ENCODE measurements around the gene RIOK2.
"Not testable (repeated sequence)": the region's sequence is repeated elsewhere in the genome, so short reads cannot be mapped to it uniquely, and the experiment has no call there.

Gene RIOK2

GRCh38 chr5:97167435-97167834 lies 15.6 kb downstream of the RIOK2 start:
- no peak for DNase-seq (ENCODE audit: low read depth)

GRCh38 chr5:97165726-97166125 lies 17.3 kb downstream of the RIOK2 start:
- no peak for DNase-seq (ENCODE audit: low read depth)

- no peak for DNase-seq (ENCODE audit: low read depth)
Observed at GRCh38 chr5:97164846-97165245, 18.2 kb downstream of the RIOK2 start.

- no peak for DNase-seq (ENCODE audit: low read depth)
Observed at GRCh38 chr5:97163790-97164285, 19.2 kb downstream of the RIOK2 start.

GRCh38 chr5:97163360-97163764 lies 19.7 kb downstream of the RIOK2 start:
- DNase-seq (ENCODE audit: low read depth) = no peak

- DNase-seq (ENCODE audit: low read depth) = no peak
Observed at GRCh38 chr5:97162045-97162444, 21.0 kb downstream of the RIOK2 start.

GRCh38 chr5:97157689-97158088 lies 25.4 kb downstream of the RIOK2 start:
- no peak for DNase-seq (ENCODE audit: low read depth)

GRCh38 chr5:97151370-97151769 lies 31.7 kb downstream of the RIOK2 start:
- DNase-seq (ENCODE audit: low read depth) = no peak

GRCh38 chr5:97150401-97150800 lies 32.6 kb downstream of the RIOK2 start:
- no peak for DNase-seq (ENCODE audit: low read depth)

GRCh38 chr5:97149709-97150108 lies 33.3 kb downstream of the RIOK2 start:
- no peak for DNase-seq (ENCODE audit: low read depth)

GRCh38 chr5:97148288-97148687 lies 34.8 kb downstream of the RIOK2 start:
- no peak for DNase-seq (ENCODE audit: low read depth)

- no peak for DNase-seq (ENCODE audit: low read depth)
Observed at GRCh38 chr5:97143704-97144103, 39.3 kb downstream of the RIOK2 start.

- DNase-seq (ENCODE audit: low read depth) = no peak
Observed at GRCh38 chr5:97142521-97143254, 40.4 kb downstream of the RIOK2 start, which contains the start of gene LIX1. TSS of gene LIX1 (minus strand) at chr5:97142611. CDS start at chr5:97142576, 35 bp downstream.

- DNase-seq (ENCODE audit: low read depth) = no peak
Observed at GRCh38 chr5:97141539-97141938, 41.5 kb downstream of the RIOK2 start.

- DNase-seq (ENCODE audit: low read depth) = no peak
Observed at GRCh38 chr5:97141031-97141430, 42.0 kb downstream of the RIOK2 start.

- not testable (repeated sequence) for DNase-seq (ENCODE audit: low read depth)
Observed at GRCh38 chr5:97140250-97140649, 42.8 kb downstream of the RIOK2 start.

- DNase-seq (ENCODE audit: low read depth) = no peak
Observed at GRCh38 chr5:97136475-97136874, 46.6 kb downstream of the RIOK2 start.

- DNase-seq (ENCODE audit: low read depth) = no peak
Observed at GRCh38 chr5:97135868-97136267, 47.2 kb downstream of the RIOK2 start.

GRCh38 chr5:97134634-97135033 lies 48.4 kb downstream of the RIOK2 start:
- no peak for DNase-seq (ENCODE audit: low read depth)

GRCh38 chr5:97133101-97133500 lies 49.9 kb downstream of the RIOK2 start:
- no peak for DNase-seq (ENCODE audit: low read depth)

GRCh38 chr5:97131921-97132320 lies 51.1 kb downstream of the RIOK2 start:
- DNase-seq (ENCODE audit: low read depth) = no peak

GRCh38 chr5:97131139-97131710 lies 51.8 kb downstream of the RIOK2 start:
- DNase-seq (ENCODE audit: low read depth) = no peak

- DNase-seq (ENCODE audit: low read depth) = no peak
Observed at GRCh38 chr5:97127727-97128126, 55.3 kb downstream of the RIOK2 start.
